Stomach (tissue), 8 donors: ENCODE results near the gene TEX19. TPM values are rescaled to one million over a fixed set of nuclear protein-coding genes. Genes with fewer than 3 reads are reported as not detected.

ENCODE experiments used
- polyA plus RNA-seq, 3 donors: library from polyadenylated mRNA; stranded (reverse); fragments of 200-250 nt; gene quantifications; one replicate each; pipeline ENCODE4 v1.2.3, GENCODE V29; 2013
- total RNA-seq, 5 donors: library from RNA; depleted of rRNA; stranded (reverse); fragments of >200 nt; gene quantifications; one replicate each; pipeline versions ENCODE4 v1.1.0 to v1.2.3, GENCODE V29; 2014 to 2016
- donor health status: healthy with polysubstance abuse.
- donor health status: Bipolar disorder and iron deficiency.
- donor health status: healthy.

TEX19 gene
- total and polyA plus RNA-seq, 8 donors, result not detected

Other genes with a start within 250 kb of the TEX19 start
- gene CCDC57, start 146.4 kb upstream of the TEX19 start, total RNA-seq, result 100 to 1,000 TPM in 1 of 5 donors, 10 to 100 TPM in 4; 43.9 to 166 (median 90.6) TPM
- 10 to 100 TPM; 50.9 to 75.5 (median 72.5) TPM for gene CCDC57, start 146.4 kb upstream of the TEX19 start, polyA plus RNA-seq
- gene SLC16A3, start 130.2 kb upstream of the TEX19 start, total RNA-seq, result 10 to 100 TPM; 29.2 to 87.9 (median 53.3) TPM
- 10 to 100 TPM in 2 of 3 donors, 1 to 10 TPM in 1; 4.9 to 39.8 (median 20.4) TPM for gene SLC16A3, start 130.2 kb upstream of the TEX19 start, polyA plus RNA-seq
- 100 to 1,000 TPM in 4 of 5 donors, 10 to 100 TPM in 1; 58.0 to 180 (median 140) TPM for gene CSNK1D, start 85.5 kb upstream of the TEX19 start, total RNA-seq
- 10 to 100 TPM; 55.9 to 66.7 (median 65.4) TPM for gene CSNK1D, start 85.5 kb upstream of the TEX19 start, polyA plus RNA-seq
- 1 to 10 TPM in 2 of 5 donors, not detected in 3; 2.0 to 4.3 TPM for gene CD7, start 41.6 kb upstream of the TEX19 start, total RNA-seq
- 1 to 10 TPM; 2.1 to 8.6 (median 3.7) TPM for gene CD7, start 41.6 kb upstream of the TEX19 start, polyA plus RNA-seq
- gene SECTM1, start 25.5 kb upstream of the TEX19 start, total RNA-seq, result 10 to 100 TPM in 2 of 5 donors, 1 to 10 TPM in 3; 1.8 to 48.8 (median 6.7) TPM
- gene SECTM1, start 25.5 kb upstream of the TEX19 start, polyA plus RNA-seq, result 10 to 100 TPM in 2 of 3 donors, 1 to 10 TPM in 1; 9.3 to 23.1 (median 10.2) TPM
- gene UTS2R, start 12.5 kb downstream of the TEX19 start, total RNA-seq, result not detected
- not detected for gene UTS2R, start 12.5 kb downstream of the TEX19 start, polyA plus RNA-seq
- 100 to 1,000 TPM in 4 of 5 donors, 10 to 100 TPM in 1; 13.8 to 212 (median 124) TPM for gene HEXD, start 59.1 kb downstream of the TEX19 start, total RNA-seq
- gene HEXD, start 59.1 kb downstream of the TEX19 start, polyA plus RNA-seq, result 100 to 1,000 TPM in 1 of 3 donors, 10 to 100 TPM in 2; 51.9 to 103 (median 93.4) TPM
- gene OGFOD3, start 59.3 kb downstream of the TEX19 start, total RNA-seq, result 10 to 100 TPM; 10.5 to 30.4 (median 23.2) TPM
- 10 to 100 TPM; 13.9 to 17.3 (median 15.3) TPM for gene OGFOD3, start 59.3 kb downstream of the TEX19 start, polyA plus RNA-seq
- 100 to 1,000 TPM in 2 of 5 donors, 10 to 100 TPM in 3; 41.5 to 196 (median 53.0) TPM for gene CYBC1, start 91.5 kb downstream of the TEX19 start, total RNA-seq
- 10 to 100 TPM; 35.9 to 43.4 (median 40.3) TPM for gene CYBC1, start 91.5 kb downstream of the TEX19 start, polyA plus RNA-seq
- gene NARF, start 99.5 kb downstream of the TEX19 start, total RNA-seq, result 10 to 100 TPM; 29.4 to 83.9 (median 36.2) TPM
- 10 to 100 TPM; 71.9 to 78.2 (median 78.1) TPM for gene NARF, start 99.5 kb downstream of the TEX19 start, polyA plus RNA-seq
- gene FOXK2, start 160.5 kb downstream of the TEX19 start, total RNA-seq, result 10 to 100 TPM; 31.7 to 71.8 (median 36.7) TPM
- 10 to 100 TPM; 12.8 to 15.6 (median 15.0) TPM for gene FOXK2, start 160.5 kb downstream of the TEX19 start, polyA plus RNA-seq